Esophagus squamous epithelium (tissue), 4 donors: ENCODE results near the gene TGFBR3L.

Experiments used
- CTCF ChIP-seq, 6 experiments: fragments of 450-650 bp in 4 of 6; fragments of 200-600 bp in 2 of 6; sonication (generic) in 2 of 6; IDR thresholded peaks; one replicate each; pipeline ENCODE4 v1.5.1; 2016 to 2019; ENCODE audit warnings: antibody characterized with exemption in 6 of 6, mild to moderate bottlenecking in 4 of 6, moderate library complexity in 4 of 6
- POLR2A ChIP-seq, 4 donors: fragments of 450-650 bp; IDR thresholded peaks; one replicate each; pipeline ENCODE4 v1.6.1; 2017; ENCODE audit warnings: antibody characterized with exemption in 4 of 4, mild to moderate bottlenecking in 4 of 4, moderate library complexity in 3 of 4

DNA sequence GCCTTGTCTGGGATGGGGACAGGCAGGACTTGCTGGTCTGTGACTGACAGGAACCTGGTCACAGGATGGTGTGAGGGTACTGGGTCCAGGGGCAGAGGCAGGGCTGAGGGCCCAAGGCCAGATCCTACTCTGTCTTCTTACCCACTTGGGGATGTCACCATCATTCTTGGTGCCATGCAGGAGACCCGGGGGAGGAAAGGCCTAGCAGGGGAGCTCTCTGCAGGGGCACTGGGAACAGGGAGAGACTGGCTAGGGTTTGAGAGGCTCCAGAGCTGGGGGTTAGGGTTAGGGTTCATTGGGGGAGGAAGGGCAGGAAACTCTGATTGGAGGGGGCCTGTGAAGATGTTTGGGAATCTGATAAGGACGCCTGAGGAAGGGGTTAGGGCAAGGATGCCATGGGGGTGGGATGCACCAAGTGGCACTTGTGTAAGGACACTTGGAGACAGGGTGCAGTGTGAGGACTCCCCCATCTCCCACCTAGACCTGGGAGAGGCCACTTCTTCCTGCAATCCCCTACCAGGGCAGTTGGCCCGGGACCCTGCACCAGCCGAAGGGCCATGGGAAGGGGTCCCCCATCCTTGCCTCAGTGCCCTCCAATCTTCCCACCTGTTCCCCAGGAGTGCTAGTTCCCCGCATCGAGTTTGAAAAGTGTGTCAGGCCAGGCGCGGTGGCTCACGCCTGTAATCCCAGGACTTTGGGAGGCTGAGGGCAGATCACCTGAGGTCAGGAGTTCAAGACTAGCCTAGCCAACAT is 47.4 kb upstream of the TGFBR3L start:
- no peak for TF ChIP-seq CTCF (IDR thresholded peaks at IDR 0.05)
- TF ChIP-seq POLR2A (IDR thresholded peaks at IDR 0.05): no peak
